ENCODE data around the gene FAM50A.
A peak's percentile ranks its signal among the peaks of the same experiment; 100 is the strongest.

Gene FAM50A

GRCh38 chrX:154436983-154437752 is 6.8 kb upstream of the FAM50A start, which contains the start of gene GDI1:
Gene GDI1 (plus strand): TSS chrX:154437154. CDS start chrX:154437255, 101 bp downstream.
- no peak for DNase-seq (ENCODE audit: low read depth, low spot score)

GRCh38 chrX:154437971-154438893 is 5.7 kb upstream of the FAM50A start:
- H3K27ac ChIP-seq: no peak overlapping the region
- no peak for DNase-seq (ENCODE audit: low read depth, low spot score)

More at GRCh38 chrX:154436983-154437752, 6.8 kb upstream of the FAM50A start, which contains the start of gene GDI1:
- peak within 1 kb of the TSS; percentile 54 for H3K27ac ChIP-seq

- DNase-seq (ENCODE audit: low read depth, low spot score): no peak
- no peak overlapping the region for H3K27ac ChIP-seq
Measured at GRCh38 chrX:154439841-154440240, 4.1 kb upstream of the FAM50A start.

- no peak overlapping the region for H3K27ac ChIP-seq
- no peak for DNase-seq (ENCODE audit: low read depth, low spot score)
Measured at GRCh38 chrX:154440623-154441357, 3.2 kb upstream of the FAM50A start.

GRCh38 chrX:154441564-154441963 is 2.4 kb upstream of the FAM50A start:
- no peak overlapping the region for H3K27ac ChIP-seq
- no peak for DNase-seq (ENCODE audit: low read depth, low spot score)

DNA sequence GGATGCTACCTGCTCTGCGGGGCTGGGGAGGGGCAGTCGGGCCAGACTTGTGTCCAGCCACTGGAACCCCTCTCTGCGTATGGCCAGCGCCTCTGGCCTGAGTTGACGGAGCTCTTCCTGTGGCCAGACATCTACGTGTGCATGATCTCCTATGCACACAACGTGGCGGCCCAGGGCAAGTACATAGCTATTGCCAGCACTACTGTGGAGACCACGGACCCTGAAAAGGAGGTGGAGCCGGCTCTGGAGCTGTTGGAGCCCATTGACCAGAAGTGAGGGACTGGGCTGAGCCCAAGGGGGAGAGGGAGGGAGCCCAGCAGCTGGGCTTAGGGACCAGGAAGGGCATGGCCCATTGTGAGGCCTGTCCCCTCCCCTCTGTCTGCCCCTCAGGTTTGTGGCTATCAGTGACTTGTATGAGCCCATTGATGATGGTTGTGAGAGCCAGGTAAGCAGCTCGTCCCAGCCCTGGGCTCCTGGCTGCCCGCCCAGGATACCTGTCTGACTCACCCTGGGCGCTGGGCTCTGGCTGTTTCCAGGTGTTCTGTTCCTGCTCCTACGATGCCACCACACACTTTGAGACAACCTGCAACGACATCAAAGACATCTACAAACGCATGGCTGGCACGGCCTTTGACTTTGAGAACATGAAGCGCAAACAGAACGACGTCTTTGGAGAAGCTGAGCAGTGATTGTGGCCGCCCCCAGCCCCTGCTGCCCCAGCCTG is 1.8 kb upstream of the FAM50A start:
- H3K27ac ChIP-seq: no peak overlapping the region
- DNase-seq (ENCODE audit: low read depth, low spot score): peak; percentile 2

- H3K27ac ChIP-seq: peak overlapping the region; percentile 47
- DNase-seq (ENCODE audit: low read depth, low spot score): no peak
Measured at GRCh38 chrX:154443479-154443910, 446 bp upstream of the FAM50A start.

GRCh38 chrX:154444755-154445246 is 860 bp downstream of the FAM50A start:
- H3K27ac ChIP-seq: peak overlapping the region; percentile 47
- no peak for DNase-seq (ENCODE audit: low read depth, low spot score)

GRCh38 chrX:154445776-154446175 is 1.8 kb downstream of the FAM50A start:
- DNase-seq (ENCODE audit: low read depth, low spot score): no peak
- no peak overlapping the region for H3K27ac ChIP-seq

GRCh38 chrX:154446430-154446829 is 2.5 kb downstream of the FAM50A start:
- H3K27ac ChIP-seq: no peak overlapping the region
- no peak for DNase-seq (ENCODE audit: low read depth, low spot score)

DNA sequence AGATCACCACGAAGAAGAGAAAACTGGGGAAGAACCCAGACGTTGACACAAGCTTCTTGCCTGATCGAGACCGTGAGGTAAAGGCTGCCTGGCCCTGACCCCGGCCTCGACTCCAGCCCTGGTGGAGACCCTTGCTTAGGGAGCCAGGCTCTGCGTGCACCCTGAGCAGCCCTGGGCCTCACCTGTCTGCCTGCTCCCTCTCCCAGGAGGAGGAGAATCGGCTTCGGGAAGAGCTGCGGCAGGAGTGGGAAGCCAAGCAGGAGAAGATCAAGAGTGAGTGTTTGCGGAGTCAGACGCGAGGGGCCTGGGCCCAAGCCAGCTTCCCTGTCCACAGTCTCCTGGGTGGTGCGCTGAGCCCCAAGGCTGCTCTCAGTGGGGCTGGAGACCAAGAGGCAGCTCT is 4.5 kb downstream of the FAM50A start:
- no peak overlapping the region for H3K27ac ChIP-seq
- no peak for DNase-seq (ENCODE audit: low read depth, low spot score)

DNA sequence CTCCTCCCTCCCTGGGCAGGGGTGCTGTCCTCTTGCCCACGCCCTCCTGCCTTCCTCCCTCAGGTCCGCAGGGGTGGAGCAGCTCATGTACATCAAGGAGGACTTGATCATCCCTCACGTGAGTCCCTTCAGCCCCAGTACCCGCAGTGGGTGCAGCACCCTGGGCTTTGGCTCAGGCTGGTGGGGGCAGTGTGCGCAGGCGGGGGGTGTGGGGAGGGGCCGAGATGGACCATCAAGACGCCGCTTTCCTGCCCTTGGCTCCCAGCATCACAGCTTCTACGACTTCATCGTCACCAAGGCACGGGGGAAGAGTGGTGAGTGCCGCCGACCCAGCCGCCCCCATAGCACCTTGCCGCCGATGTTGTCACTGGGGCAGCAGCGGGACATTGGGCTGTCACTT is 5.7 kb downstream of the FAM50A start:
- no peak overlapping the region for H3K27ac ChIP-seq
- no peak for DNase-seq (ENCODE audit: low read depth, low spot score)

GRCh38 chrX:154450312-154450711 is 6.4 kb downstream of the FAM50A start:
- H3K27ac ChIP-seq: no peak overlapping the region
- no peak for DNase-seq (ENCODE audit: low read depth, low spot score)

DNA sequence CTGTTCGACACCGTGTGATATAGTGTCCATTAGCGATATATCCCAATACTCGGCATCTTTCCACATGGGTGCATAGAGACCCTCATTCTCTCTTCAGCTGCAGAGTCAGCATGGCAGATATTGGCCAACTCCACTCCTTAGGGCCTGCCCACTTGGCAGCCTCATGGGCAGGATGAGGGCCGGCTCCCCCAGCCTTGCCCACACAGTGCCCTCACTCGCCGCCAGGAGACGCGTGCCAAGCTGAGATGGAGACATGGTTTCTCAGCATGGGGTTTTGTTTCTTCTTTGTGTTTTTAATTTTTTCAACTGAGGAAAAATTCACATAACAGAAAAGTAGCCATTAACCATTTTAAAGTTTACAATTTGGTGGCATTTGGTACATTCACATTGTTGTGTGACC is 8.9 kb downstream of the FAM50A start:
- no peak overlapping the region for H3K27ac ChIP-seq
- DNase-seq (ENCODE audit: low read depth, low spot score): no peak

DNA sequence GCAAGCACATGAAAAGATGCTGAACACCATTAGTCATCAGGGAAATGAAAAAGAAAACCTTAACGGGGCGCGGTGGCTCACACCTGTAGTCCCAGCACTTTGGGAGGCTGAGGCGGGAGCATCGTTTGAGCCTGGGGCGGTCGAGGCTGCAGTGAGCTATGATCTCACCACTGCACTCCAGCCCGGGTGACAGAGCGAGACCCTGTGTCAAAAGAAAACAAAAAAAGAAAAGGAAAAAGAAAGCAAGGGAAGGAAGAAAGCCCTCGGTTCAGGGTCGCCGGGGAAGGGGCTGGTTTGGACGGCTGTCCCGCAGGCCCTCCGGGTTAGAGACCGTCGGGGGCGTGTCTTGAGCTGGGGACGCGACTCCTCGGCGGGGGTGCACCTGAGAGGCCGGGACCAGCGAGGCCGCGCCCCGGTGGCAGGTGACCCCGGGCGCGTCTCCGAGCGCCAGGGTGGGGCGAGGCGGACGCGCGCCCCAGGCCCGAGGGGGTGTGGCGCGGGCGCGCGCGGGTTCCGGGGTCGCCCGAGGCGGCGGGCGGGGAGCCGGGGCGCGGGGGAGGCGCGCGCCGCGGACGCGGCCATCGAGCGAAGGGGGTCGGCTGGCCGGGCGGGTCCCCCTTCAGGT is 13.7 kb downstream of the FAM50A start:
- H3K27ac ChIP-seq: peak overlapping the region; percentile 47
- peak; percentile 2 for DNase-seq (ENCODE audit: low read depth, low spot score)

GRCh38 chrX:154458116-154458953 is 14.4 kb downstream of the FAM50A start, which contains the start of gene PLXNA3:
Gene PLXNA3 (plus strand): TSS chrX:154458281. CDS start chrX:154460184, 1,903 bp downstream.
- DNase-seq (ENCODE audit: low read depth, low spot score): no peak
- H3K27ac ChIP-seq: peak within 1 kb of the TSS; percentile 47

GRCh38 chrX:154458954-154459778 is 15.2 kb downstream of the FAM50A start:
- DNase-seq (ENCODE audit: low read depth, low spot score): no peak
- H3K27ac ChIP-seq: no peak overlapping the region

All from epithelial cell of prostate (primary cell).